Neutrophil (primary cell): ENCODE results near the gene KIF5B.
"Not testable (repeated sequence)": the region's sequence is repeated elsewhere in the genome, so short reads cannot be mapped to it uniquely, and the experiment has no call there.

Experiments used
- H3K27ac ChIP-seq: fragments of 200-600 bp; sonication (generic); 2 replicates; pipeline ENCODE4 v1.5.1; 2016; ENCODE audit warnings: mild to moderate bottlenecking, moderate library complexity
- H3K27me3 ChIP-seq: fragments of 200-600 bp; sonication (generic); 2 replicates; pipeline ENCODE4 v1.6.0; 2016; ENCODE audit warnings: mild to moderate bottlenecking
- H3K36me3 ChIP-seq: fragments of 200-600 bp; sonication (generic); 2 replicates; pipeline ENCODE4 v1.5.1; 2017
- H3K4me1 ChIP-seq, 2 experiments: fragments of 200-600 bp in 1 of 2; sonication (generic) in 1 of 2; 1 replicate in 1 of 2; 2 replicates in 1 of 2; pipeline versions ENCODE4 v1.5.1 to v1.6.1; 2013 to 2016; ENCODE audit warnings: low read depth in 1 of 2, low read length in 1 of 2, mild to moderate bottlenecking in 1 of 2, moderate library complexity in 1 of 2; ENCODE audit not compliant: control insufficient read depth in 1 of 2, insufficient read depth in 1 of 2
- H3K4me3 ChIP-seq, 2 experiments: fragments of 200-600 bp in 1 of 2; sonication (generic) in 1 of 2; 1 replicate in 1 of 2; 2 replicates in 1 of 2; pipeline ENCODE4 v1.5.1; 2013 to 2016; ENCODE audit warnings: low read depth in 1 of 2, low read length in 1 of 2, mild to moderate bottlenecking in 1 of 2, moderate library complexity in 1 of 2
- H3K9me3 ChIP-seq: fragments of 200-600 bp; sonication (generic); 2 replicates; pipeline ENCODE4 v1.5.1; 2016
- TF ChIP-seq, protein P1 (sequence below): fragments of 200-600 bp; sonication (generic); IDR thresholded peaks from 2 replicates; pipeline ENCODE4 v1.5.1; 2016; ENCODE audit warnings: antibody characterized with exemption

Gene KIF5B

DNA sequence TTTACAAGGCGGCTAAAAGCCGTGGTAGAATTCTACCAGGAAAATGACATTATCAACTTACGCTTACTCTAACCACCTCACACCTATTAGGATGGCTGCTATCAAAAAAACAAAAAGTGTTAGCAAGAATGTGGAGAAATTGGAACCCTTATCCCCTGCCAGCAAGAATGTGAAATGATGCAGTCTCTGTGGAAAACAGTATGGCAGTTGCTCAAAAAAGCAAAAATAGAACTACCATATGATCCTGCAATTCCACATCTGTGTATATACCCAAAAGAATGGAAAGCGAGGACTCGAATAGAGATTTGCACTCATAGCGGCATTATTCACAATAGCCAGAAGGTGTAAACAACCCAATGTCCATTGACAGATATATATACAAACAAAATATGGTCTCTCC lies 61.3 kb downstream of the KIF5B start:
- Histone ChIP-seq H3K36me3 (no peaks in the 10 kb centered on the region), H3K27me3 (no peaks in the 10 kb centered on the region), H3K4me1 (no peaks in the 10 kb centered on the region), H3K9me3 (no peaks in the 10 kb centered on the region), H3K27ac (no peak overlapping the region), H3K4me3 (no peak overlapping the region)
- TF ChIP-seq, protein P1, sequence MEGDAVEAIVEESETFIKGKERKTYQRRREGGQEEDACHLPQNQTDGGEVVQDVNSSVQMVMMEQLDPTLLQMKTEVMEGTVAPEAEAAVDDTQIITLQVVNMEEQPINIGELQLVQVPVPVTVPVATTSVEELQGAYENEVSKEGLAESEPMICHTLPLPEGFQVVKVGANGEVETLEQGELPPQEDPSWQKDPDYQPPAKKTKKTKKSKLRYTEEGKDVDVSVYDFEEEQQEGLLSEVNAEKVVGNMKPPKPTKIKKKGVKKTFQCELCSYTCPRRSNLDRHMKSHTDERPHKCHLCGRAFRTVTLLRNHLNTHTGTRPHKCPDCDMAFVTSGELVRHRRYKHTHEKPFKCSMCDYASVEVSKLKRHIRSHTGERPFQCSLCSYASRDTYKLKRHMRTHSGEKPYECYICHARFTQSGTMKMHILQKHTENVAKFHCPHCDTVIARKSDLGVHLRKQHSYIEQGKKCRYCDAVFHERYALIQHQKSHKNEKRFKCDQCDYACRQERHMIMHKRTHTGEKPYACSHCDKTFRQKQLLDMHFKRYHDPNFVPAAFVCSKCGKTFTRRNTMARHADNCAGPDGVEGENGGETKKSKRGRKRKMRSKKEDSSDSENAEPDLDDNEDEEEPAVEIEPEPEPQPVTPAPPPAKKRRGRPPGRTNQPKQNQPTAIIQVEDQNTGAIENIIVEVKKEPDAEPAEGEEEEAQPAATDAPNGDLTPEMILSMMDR: no peak

DNA sequence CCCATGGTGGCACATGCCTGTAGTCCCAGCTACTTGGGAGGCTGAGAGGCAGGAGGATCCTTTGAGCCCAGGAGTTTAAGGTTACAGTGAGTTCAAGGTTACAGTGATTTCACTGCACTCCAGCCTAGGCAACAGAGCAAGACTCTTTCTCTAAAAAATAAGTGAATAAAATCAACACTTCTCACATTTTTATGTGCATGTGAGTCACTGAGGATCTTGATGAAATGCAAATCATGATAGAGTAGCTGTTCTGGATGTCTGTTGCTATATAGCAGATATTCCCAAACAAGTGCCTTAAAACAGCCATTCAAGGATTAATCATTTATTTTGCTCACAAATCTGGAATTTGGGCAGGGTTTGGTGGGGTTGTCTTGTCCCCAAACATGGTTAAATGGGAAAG lies 65.3 kb downstream of the KIF5B start:
- Histone ChIP-seq H3K36me3 (no peaks in the 10 kb centered on the region), H3K27ac (no peak overlapping the region), H3K4me1 (no peaks in the 10 kb centered on the region), H3K9me3 (no peaks in the 10 kb centered on the region), H3K4me3 (no peak overlapping the region), H3K27me3 (no peaks in the 10 kb centered on the region)
- TF ChIP-seq, protein P1: no peak

DNA sequence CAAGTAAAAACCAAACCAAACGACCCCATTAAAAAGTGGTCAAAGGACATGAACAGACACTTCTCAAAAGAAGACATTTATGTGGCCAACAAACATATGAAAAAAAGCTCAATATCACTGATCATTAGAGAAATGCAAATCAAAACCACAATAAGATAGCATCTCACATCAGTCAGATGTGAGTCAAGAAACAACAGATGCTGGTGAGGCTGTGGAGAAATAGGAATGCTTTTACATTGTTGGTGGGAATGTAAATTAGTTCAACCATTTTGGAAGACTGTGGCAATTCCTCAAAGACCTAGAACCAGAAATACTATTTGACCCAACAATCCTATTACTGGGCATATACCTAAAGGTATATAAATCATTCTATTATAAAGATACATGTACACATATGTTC lies 68.4 kb downstream of the KIF5B start:
- not testable (repeated sequence) for H3K27me3 ChIP-seq, H3K9me3 ChIP-seq, H3K4me3 ChIP-seq, H3K36me3 ChIP-seq, H3K27ac ChIP-seq, H3K4me1 ChIP-seq

DNA sequence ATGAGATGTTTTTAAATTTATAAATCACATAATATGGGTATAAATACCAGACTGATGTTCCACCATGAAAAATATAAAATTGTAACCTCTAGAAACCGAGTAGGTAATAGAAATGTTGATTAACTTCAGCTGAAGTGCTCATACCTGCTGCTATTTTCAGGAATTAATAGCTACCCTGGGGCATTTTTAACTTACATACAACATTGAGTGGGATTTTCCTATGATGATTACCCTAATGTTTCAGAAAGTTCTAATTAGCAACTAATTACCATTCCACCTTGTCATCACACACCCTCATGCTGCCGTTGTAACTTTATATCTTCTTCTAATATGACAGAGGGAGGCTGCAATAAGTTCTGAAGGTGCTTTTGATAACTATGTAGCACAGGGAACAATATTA lies 74.1 kb downstream of the KIF5B start:
- Histone ChIP-seq H3K27ac (no peak overlapping the region), H3K36me3 (no peaks in the 10 kb centered on the region), H3K9me3 (no peaks in the 10 kb centered on the region), H3K27me3 (no peaks in the 10 kb centered on the region), H3K4me3 (no peak overlapping the region), H3K4me1 (peaks cover 13 to 14% of the 10 kb centered on the region in 2 experiments)
- TF ChIP-seq, protein P1: no peak

DNA sequence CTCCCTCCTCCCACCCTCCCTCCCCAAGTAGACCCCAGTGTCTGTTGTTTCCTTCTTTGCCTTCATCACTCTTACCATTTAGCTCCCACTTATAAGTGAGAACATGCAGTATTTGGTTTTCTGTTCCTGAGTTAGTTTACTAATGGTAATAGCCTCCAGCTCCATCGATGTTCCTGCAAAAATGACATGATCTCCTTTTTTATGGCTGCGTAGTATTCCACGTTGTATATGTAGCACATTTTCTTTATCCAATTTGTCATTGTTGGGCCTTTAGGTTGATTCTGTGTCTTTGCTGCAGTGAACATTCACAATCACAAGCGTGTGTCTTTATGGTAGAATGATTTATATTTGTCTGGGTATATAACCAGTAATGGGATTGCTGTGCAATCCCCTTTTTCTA lies 75.8 kb downstream of the KIF5B start:
- Histone ChIP-seq H3K27me3 (no peaks in the 10 kb centered on the region), H3K4me3 (no peak overlapping the region), H3K27ac (no peak overlapping the region), H3K36me3 (no peaks in the 10 kb centered on the region), H3K4me1 (peaks cover 28 to 29% of the 10 kb centered on the region in 2 experiments), H3K9me3 (no peaks in the 10 kb centered on the region)
- TF ChIP-seq, protein P1: no peak

DNA sequence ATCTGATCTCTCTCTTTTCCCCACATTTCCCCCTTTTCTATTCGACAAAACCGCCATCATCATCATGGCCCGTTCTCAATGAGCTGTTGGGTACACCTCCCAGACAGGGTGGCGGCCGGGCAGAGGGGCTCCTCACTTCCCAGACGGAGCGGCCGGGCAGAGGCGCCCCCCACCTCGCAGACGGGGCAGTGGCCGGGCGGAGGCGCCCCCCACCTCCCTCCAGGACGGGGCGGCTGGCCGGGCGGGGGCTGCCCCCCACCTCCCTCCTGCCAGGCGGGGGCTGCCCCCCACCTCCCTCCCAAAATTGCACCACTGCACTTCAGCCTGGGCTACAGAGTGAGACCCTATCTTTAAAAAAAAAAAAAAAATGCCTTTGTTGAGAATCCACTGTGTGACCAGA lies 77.2 kb downstream of the KIF5B start:
- H3K27ac ChIP-seq, H3K36me3 ChIP-seq, H3K9me3 ChIP-seq, H3K27me3 ChIP-seq, H3K4me3 ChIP-seq: not testable (repeated sequence)
- peaks cover 41 to 42% of the 10 kb centered on the region in 2 experiments for H3K4me1 ChIP-seq

DNA sequence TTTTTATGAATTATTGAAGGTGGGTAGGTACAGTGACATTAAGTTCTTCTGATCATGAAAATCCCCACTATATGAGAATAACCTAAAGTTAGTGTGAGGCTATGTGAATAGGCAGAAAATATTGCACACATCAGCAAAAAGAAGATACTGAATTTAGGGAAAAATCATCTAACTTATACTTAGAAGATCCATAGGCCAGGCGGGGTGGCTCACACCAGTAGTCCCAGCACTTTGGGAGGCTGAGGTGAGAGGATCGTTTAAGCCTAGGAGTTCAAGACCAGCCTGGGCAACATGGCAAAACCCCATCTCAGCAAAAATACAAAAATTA lies 78.1 kb downstream of the KIF5B start:
- no peaks in the 10 kb centered on the region for H3K9me3 ChIP-seq
- H3K4me3 ChIP-seq: peak overlapping the region; percentile 46 to 55
- TF ChIP-seq, protein P1: no peak
- H3K27me3 ChIP-seq: no peaks in the 10 kb centered on the region
- no peaks in the 10 kb centered on the region for H3K36me3 ChIP-seq
- peak overlapping the region; percentile 84 for H3K27ac ChIP-seq
- H3K4me1 ChIP-seq: peaks cover 51 to 52% of the 10 kb centered on the region in 2 experiments
